GM19328 (cell line): ENCODE results near the gene IL9R.
"Not testable (repeated sequence)": the region's sequence is repeated elsewhere in the genome, so short reads cannot be mapped to it uniquely, and the experiment has no call there.

Source experiments
- ATAC-seq: cut with Tn5 transposase; IDR thresholded peaks from one replicate; pipeline ENCODE4 v1.9.1; 2021; ENCODE audit warnings: mild to moderate bottlenecking, moderate library complexity; ENCODE audit not compliant: unreplicated experiment

Gene IL9R

GRCh38 chrX:155998116-155998515 is 620 bp downstream of the IL9R start:
- peak; percentile 6 for ATAC-seq

GRCh38 chrX:155998761-155999510 is 1.4 kb downstream of the IL9R start:
- no peak for ATAC-seq

GRCh38 chrX:155999751-156000150 is 2.3 kb downstream of the IL9R start:
- ATAC-seq, result not testable (repeated sequence)

- no peak for ATAC-seq
These were observed 2.9 kb downstream of the IL9R start for GRCh38 chrX:156000361-156000926.

- ATAC-seq, result no peak
These were observed 3.6 kb downstream of the IL9R start for GRCh38 chrX:156001001-156001666.

- no peak for ATAC-seq
These were observed 4.1 kb downstream of the IL9R start for GRCh38 chrX:156001667-156002021.

GRCh38 chrX:156002507-156002906 is 5.0 kb downstream of the IL9R start:
- ATAC-seq, result no peak

GRCh38 chrX:156003486-156004185 is 6.1 kb downstream of the IL9R start:
- no peak for ATAC-seq

GRCh38 chrX:156004256-156004655 is 6.8 kb downstream of the IL9R start:
- ATAC-seq, result no peak

GRCh38 chrX:156004740-156005139 is 7.2 kb downstream of the IL9R start:
- no peak for ATAC-seq

- no peak for ATAC-seq
These were observed 7.6 kb downstream of the IL9R start for GRCh38 chrX:156005144-156005543.

GRCh38 chrX:156006468-156006867 is 9.0 kb downstream of the IL9R start:
- not testable (repeated sequence) for ATAC-seq

- not testable (repeated sequence) for ATAC-seq
These were observed 10.9 kb downstream of the IL9R start for GRCh38 chrX:156008379-156008778.

- no peak for ATAC-seq
These were observed 11.4 kb downstream of the IL9R start for GRCh38 chrX:156008915-156009314.

- ATAC-seq, result not testable (repeated sequence)
These were observed 12.2 kb downstream of the IL9R start for GRCh38 chrX:156009691-156010090.

- ATAC-seq, result not testable (repeated sequence)
These were observed 15.9 kb downstream of the IL9R start for GRCh38 chrX:156013286-156013953.

GRCh38 chrX:156019846-156020245 is 22.4 kb downstream of the IL9R start:
- ATAC-seq, result not testable (repeated sequence)

GRCh38 chrX:156023002-156023401 is 25.5 kb downstream of the IL9R start:
- ATAC-seq, result not testable (repeated sequence)

GRCh38 chrX:156024949-156025492 is 27.5 kb downstream of the IL9R start:
- not testable (repeated sequence) for ATAC-seq

- not testable (repeated sequence) for ATAC-seq
These were observed 31.2 kb downstream of the IL9R start for GRCh38 chrX:156028653-156029237.
